ENCODE measurements around the gene KIAA0753. TPM values are rescaled to one million over a fixed set of nuclear protein-coding genes. Genes with fewer than 3 reads are reported as not detected.
A peak's percentile ranks its signal among the peaks of the same experiment; 100 is the strongest.

The KIAA0753 gene
- total and polyA plus RNA-seq, 10 of the 15 experiments (the other 5 are each of a cell fraction or from before 2014, with no cell fraction given): 2.2 to 15.2 (median 7.7) TPM

DNA sequence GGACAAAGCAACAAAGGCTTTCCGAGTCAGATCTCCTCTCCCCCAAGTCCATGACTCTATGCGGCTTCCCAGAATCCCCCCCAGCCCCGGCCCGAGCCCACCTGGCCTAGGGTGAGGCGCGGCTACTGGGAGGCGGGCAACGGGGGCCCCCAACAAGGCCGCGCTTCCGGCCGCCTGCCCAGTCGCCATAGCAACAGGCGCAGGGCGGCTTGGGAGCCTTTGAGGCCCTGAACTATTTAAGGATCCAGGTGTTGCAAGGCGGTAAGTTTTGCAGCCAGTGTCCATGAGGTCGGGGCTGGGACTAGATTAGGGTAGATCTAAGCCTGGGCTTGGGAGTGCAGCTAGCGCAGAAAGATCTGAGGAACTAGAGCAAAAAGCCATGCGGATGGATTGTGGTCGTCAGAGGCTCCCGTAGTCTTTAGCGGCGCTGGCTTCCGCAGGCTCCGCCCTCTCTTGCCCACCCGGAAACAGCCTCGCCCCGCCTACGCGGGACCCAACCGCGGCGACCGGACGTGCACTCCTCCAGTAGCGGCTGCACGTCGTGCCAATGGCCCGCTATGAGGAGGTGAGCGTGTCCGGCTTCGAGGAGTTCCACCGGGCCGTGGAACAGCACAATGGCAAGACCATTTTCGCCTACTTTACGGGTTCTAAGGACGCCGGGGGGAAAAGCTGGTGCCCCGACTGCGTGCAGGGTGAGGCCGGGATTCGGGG, at the start of gene KIAA0753, which contains the start of gene TXNDC17 (continued):
- TF ChIP-seq SREBF2 (IDR thresholded peaks at IDR 0.05; ENCODE audit: low read length) (no peak), BACH1 (IDR thresholded peaks at IDR 0.05; ENCODE audit: borderline replicate concordance) (peak; percentile 79), BCL11A (IDR thresholded peaks at IDR 0.05; ENCODE audit: low read depth, low read length) (no peak), TCF3 (IDR thresholded peaks at IDR 0.05; ENCODE audit: borderline replicate concordance, insufficient read depth, low read depth, low read length) (peak; percentile 77), MYB (IDR thresholded peaks at IDR 0.05; ENCODE audit: borderline replicate concordance, low read depth, low read length) (no peak), SUZ12 (IDR thresholded peaks at IDR 0.05; ENCODE audit: unreplicated experiment) (no peak), TCF7 (IDR thresholded peaks at IDR 0.05; ENCODE audit: borderline replicate concordance) (no peak)
- TF ChIP-seq, protein P1, sequence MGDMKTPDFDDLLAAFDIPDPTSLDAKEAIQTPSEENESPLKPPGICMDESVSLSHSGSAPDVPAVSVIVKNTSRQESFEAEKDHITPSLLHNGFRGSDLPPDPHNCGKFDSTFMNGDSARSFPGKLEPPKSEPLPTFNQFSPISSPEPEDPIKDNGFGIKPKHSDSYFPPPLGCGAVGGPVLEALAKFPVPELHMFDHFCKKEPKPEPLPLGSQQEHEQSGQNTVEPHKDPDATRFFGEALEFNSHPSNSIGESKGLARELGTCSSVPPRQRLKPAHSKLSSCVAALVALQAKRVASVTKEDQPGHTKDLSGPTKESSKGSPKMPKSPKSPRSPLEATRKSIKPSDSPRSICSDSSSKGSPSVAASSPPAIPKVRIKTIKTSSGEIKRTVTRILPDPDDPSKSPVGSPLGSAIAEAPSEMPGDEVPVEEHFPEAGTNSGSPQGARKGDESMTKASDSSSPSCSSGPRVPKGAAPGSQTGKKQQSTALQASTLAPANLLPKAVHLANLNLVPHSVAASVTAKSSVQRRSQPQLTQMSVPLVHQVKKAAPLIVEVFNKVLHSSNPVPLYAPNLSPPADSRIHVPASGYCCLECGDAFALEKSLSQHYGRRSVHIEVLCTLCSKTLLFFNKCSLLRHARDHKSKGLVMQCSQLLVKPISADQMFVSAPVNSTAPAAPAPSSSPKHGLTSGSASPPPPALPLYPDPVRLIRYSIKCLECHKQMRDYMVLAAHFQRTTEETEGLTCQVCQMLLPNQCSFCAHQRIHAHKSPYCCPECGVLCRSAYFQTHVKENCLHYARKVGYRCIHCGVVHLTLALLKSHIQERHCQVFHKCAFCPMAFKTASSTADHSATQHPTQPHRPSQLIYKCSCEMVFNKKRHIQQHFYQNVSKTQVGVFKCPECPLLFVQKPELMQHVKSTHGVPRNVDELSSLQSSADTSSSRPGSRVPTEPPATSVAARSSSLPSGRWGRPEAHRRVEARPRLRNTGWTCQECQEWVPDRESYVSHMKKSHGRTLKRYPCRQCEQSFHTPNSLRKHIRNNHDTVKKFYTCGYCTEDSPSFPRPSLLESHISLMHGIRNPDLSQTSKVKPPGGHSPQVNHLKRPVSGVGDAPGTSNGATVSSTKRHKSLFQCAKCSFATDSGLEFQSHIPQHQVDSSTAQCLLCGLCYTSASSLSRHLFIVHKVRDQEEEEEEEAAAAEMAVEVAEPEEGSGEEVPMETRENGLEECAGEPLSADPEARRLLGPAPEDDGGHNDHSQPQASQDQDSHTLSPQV (IDR thresholded peaks at IDR 0.05): no peak

DNA sequence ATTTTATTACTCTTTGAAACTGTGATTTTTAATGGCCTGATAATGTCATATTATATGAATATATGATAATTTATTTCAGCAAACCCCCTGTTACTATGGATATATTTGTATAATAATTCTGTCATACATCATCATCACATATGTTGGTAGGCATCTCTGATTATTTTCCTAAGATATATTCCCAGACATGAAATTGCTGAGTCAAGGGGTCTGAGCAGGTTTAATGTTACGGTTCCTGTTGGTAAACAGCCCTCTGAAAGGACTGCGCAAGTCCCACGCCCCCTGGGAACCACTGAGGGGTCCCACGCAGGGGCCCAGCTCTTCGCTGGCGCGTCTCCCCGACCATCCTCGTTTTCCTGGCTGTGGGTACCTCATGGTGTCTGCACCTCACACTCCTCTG, 48.4 kb upstream of the KIAA0753 start:
- H3K79me2 ChIP-seq (ENCODE audit: control insufficient read depth, insufficient read depth, low read length): no peaks in the 10 kb centered on the region
- H4K20me1 ChIP-seq (ENCODE audit: control insufficient read depth, insufficient read depth): no peaks in the 10 kb centered on the region
- no peak for ATAC-seq
- H3K9me3 ChIP-seq (replicated peaks; ENCODE audit: control insufficient read depth, insufficient read depth, low read length): no peaks in the 10 kb centered on the region
- H3K27me3 ChIP-seq (replicated peaks in 1 of 2; ENCODE audit: control insufficient read depth in 2 of 2, insufficient read depth in 2 of 2, low read length in 1 of 2): no peaks in the 10 kb centered on the region
- peaks cover 4% of the 10 kb centered on the region for H3K4me1 ChIP-seq (ENCODE audit: control insufficient read depth, insufficient read depth, low read length)
- H3K4me2 ChIP-seq (ENCODE audit: control insufficient read depth, insufficient read depth): no peak overlapping the region
- CTCF ChIA-PET: no interaction called here
- POLR2A ChIA-PET: no interaction called here
- DNase-seq (ENCODE audit: low read depth, low spot score): no peak
- no peak overlapping the region for H3K4me3 ChIP-seq
- intact Hi-C loops (cut with micrococcal nuclease; ENCODE audit: unreplicated experiment) (no loop called here), in situ Hi-C loops (cut with MboI) (no loop called here)
- 51% methylated on average over 9 of the region's 9 CpGs for WGBS (ENCODE audit: insufficient coverage, insufficient replicate concordance, low lambda C conversion rate, missing lambda C conversion rate)
- H3K9ac ChIP-seq (ENCODE audit: control insufficient read depth, insufficient read depth, low read length): no peak overlapping the region
- H2AFZ ChIP-seq (ENCODE audit: control insufficient read depth, low read depth, low read length): no peak overlapping the region
- RAD21 ChIA-PET (ENCODE audit: unreplicated experiment): no interaction called here
- H3K36me3 ChIP-seq (ENCODE audit: control insufficient read depth in 2 of 2, insufficient read depth in 2 of 2, low read length in 1 of 2): no peaks in the 10 kb centered on the region
- H3K27ac ChIP-seq (ENCODE audit: control insufficient read depth, insufficient read depth): no peak overlapping the region
- no peak for TF ChIP-seq RELA (IDR thresholded peaks at IDR 0.05; ENCODE audit: borderline replicate concordance, partially characterized antibody)
- no peak for TF ChIP-seq SREBF1 (IDR thresholded peaks at IDR 0.05; ENCODE audit: low read length)
- no peak for TF ChIP-seq PAX8 (IDR thresholded peaks at IDR 0.05)
- TF ChIP-seq, protein P2, sequence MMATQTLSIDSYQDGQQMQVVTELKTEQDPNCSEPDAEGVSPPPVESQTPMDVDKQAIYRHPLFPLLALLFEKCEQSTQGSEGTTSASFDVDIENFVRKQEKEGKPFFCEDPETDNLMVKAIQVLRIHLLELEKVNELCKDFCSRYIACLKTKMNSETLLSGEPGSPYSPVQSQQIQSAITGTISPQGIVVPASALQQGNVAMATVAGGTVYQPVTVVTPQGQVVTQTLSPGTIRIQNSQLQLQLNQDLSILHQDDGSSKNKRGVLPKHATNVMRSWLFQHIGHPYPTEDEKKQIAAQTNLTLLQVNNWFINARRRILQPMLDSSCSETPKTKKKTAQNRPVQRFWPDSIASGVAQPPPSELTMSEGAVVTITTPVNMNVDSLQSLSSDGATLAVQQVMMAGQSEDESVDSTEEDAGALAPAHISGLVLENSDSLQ (IDR thresholded peaks at IDR 0.05): no peak
- no peak for TF ChIP-seq NR2C2 (IDR thresholded peaks at IDR 0.05; ENCODE audit: borderline replicate concordance, control insufficient read depth, insufficient read length, low read depth)
- TF ChIP-seq FOXK2 (IDR thresholded peaks at IDR 0.05): no peak
- SMC1A ChIA-PET (ENCODE audit: uncharacterized antibody, unreplicated experiment): interaction anchor here (0.7 kb wide), 1 partner anchor 27 kb away, joined by 3 read pairs; no protein-coding TSS in a partner anchor
- BruUV-seq (replicated peaks): no TSS peak
- FAIRE-seq: no peak
